SU-DHL-6 (cell line): ENCODE data around the gene BRIP1.

Source experiments
- EZH2phosphoT487 ChIP-seq: fragments of 200-600 bp; sonication (generic), shearing (Covaris generic); conservative IDR thresholded peaks from 2 replicates; pipeline ENCODE4 v1.6.1; 2018; ENCODE audit warnings: mild to moderate bottlenecking, antibody characterized with exemption, low read length, moderate library complexity, mixed read lengths
- TF ChIP-seq, protein P1 (sequence below): fragments of 200-600 bp; sonication (generic); IDR thresholded peaks from one replicate; pipeline ENCODE4 v1.5.1; 2017; ENCODE audit warnings: antibody characterized with exemption, mild to moderate bottlenecking, low read length, moderate library complexity; ENCODE audit not compliant: insufficient read depth, poor library complexity, severe bottlenecking

- TF ChIP-seq, protein P1, sequence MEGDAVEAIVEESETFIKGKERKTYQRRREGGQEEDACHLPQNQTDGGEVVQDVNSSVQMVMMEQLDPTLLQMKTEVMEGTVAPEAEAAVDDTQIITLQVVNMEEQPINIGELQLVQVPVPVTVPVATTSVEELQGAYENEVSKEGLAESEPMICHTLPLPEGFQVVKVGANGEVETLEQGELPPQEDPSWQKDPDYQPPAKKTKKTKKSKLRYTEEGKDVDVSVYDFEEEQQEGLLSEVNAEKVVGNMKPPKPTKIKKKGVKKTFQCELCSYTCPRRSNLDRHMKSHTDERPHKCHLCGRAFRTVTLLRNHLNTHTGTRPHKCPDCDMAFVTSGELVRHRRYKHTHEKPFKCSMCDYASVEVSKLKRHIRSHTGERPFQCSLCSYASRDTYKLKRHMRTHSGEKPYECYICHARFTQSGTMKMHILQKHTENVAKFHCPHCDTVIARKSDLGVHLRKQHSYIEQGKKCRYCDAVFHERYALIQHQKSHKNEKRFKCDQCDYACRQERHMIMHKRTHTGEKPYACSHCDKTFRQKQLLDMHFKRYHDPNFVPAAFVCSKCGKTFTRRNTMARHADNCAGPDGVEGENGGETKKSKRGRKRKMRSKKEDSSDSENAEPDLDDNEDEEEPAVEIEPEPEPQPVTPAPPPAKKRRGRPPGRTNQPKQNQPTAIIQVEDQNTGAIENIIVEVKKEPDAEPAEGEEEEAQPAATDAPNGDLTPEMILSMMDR, result no peak
- TF ChIP-seq EZH2phosphoT487, result no peak
These were observed 92.4 kb downstream of the BRIP1 start for GRCh38 chr17:61770752-61771533.
